AG09319 (cell line): ENCODE results near the gene MPND.

Source experiments
- DNase-seq: peaks from one replicate; pipeline ENCODE4 v3.0.0-alpha.2; 2010; ENCODE audit warnings: low read depth; ENCODE audit errors: extremely low read depth
- CTCF ChIP-seq: IDR thresholded peaks from 2 replicates; pipeline ENCODE4 v1.5.1; 2011; ENCODE audit warnings: low read depth, mild to moderate bottlenecking, inconsistent platforms, low read length, moderate library complexity

Gene MPND

GRCh38 chr19:4389064-4389375, 45.7 kb downstream of the MPND start:
- TF ChIP-seq CTCF, result no peak
- no peak for DNase-seq

GRCh38 chr19:4389511-4390016, 46.2 kb downstream of the MPND start:
- no peak for TF ChIP-seq CTCF
- DNase-seq, result no peak

- no peak for DNase-seq
- TF ChIP-seq CTCF, result no peak
Observed at GRCh38 chr19:4390017-4390566, 46.7 kb downstream of the MPND start.

GRCh38 chr19:4390567-4391305, 47.4 kb downstream of the MPND start:
- DNase-seq, result no peak
- no peak for TF ChIP-seq CTCF

- DNase-seq, result no peak
- no peak for TF ChIP-seq CTCF
Observed at GRCh38 chr19:4391306-4391693, 47.9 kb downstream of the MPND start.

GRCh38 chr19:4391701-4392483, 48.5 kb downstream of the MPND start:
- TF ChIP-seq CTCF, result no peak
- no peak for DNase-seq
